NOMO-1 treated with dmso at 0.1 percent for 144 hours (cell line): ENCODE measurements around the gene SIX5.
A peak's percentile ranks its signal among the peaks of the same experiment; 100 is the strongest.
"Not testable (repeated sequence)": the region's sequence is repeated elsewhere in the genome, so short reads cannot be mapped to it uniquely, and the experiment has no call there.

Experiments used
- DNase-seq: peaks from one replicate; lab custom pipeline; 2025; ENCODE audit not compliant: unreplicated experiment; lab: John Stamatoyannopoulos, UW

SIX5 gene

DNA sequence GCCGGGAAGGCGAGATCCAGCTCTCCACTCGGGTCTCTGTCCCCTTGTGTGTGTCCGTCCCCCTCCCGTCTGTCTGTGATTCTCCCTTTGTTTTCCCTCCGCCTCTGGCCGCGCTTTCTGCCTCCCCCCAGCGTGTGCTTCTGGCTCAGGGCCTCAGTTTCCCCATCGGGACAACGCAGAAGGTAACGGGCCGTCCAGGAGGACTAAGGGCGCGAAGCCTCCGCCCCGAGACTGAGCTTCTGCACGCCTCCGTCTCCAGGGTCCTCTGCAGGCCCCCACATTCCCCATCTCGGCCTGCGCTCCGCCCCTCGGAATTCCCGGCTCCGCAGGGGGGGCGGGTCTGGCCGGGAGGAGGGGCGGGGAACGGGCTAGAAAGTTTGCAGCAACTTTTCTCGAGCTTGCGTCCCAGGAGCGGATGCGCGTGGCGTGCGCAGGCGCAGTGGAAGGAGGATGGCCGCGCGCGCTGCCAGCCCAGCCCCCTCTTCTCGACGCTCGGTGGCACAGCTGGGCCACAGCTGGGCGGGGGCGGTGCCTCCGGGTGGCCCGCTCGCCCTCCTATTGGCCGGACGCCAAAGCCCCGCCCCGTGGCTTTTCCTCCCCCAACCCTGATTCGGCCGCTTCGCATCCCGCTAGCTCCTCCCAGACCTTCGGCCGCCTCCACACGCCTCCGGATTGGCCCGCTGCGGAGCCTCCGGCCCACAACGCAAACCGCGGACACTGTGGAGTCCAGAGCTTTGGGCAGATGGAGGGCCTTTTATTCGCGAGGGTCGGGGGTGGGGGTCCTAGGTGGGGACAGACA lies at the start of gene SIX5:
SIX5 (minus strand) TSS at position 269 of the 799 bp plus-strand sequence. CDS start 408 bp downstream, outside the sequence.
- peak; percentile 92 for DNase-seq

GRCh38 chr19:45817725-45818301 lies 48.8 kb upstream of the SIX5 start:
- DNase-seq: no peak

GRCh38 chr19:45817010-45817724 lies 48.1 kb upstream of the SIX5 start:
- peak; percentile 87 for DNase-seq

DNA sequence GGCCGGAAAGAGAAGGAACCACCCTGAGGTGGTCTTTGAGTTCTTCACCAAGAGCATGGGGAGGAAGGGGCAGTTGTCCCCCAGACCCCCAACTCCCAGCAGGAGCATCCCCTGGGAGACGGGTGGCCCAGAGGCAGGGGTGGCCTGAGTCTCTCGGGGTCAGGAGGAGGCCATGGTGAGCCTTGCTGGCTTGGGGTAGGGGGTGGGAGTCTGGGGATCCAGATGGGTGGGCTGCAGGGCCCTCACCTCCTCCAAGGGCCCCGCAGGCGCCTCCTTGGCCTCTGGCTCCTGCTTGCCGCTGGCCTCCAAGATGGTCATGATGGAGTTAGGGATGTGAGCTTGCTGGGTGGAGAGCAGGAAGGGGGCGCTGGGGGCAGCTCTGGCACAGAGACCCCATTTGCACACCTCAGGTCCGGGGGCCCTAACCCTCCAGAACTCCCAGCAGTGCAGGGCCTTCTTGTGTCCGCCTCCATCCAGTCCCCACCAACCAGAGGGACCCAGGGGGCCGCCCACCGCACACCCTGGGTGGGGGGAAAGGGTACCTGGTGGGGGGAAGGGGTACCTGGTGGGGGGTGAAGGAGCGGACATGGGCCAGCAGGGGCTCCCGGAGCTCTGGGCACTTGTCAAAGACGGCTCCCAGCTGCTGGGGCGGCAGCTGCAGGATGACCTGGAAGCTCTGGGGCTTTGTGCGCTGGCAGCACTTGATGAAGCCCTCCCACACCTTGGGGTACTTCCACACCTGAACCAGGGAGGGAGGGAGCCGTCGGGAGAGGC lies 47.4 kb upstream of the SIX5 start:
- no peak for DNase-seq

- DNase-seq: no peak
These were observed 46.6 kb upstream of the SIX5 start for GRCh38 chr19:45815481-45816216.

GRCh38 chr19:45814851-45815480 lies 45.9 kb upstream of the SIX5 start, which contains the start of gene RSPH6A:
TSS of gene RSPH6A (minus strand) at chr19:45815308. CDS start at chr19:45815176, 132 bp downstream.
- no peak for DNase-seq

GRCh38 chr19:45814166-45814780 lies 45.2 kb upstream of the SIX5 start:
- no peak for DNase-seq

DNA sequence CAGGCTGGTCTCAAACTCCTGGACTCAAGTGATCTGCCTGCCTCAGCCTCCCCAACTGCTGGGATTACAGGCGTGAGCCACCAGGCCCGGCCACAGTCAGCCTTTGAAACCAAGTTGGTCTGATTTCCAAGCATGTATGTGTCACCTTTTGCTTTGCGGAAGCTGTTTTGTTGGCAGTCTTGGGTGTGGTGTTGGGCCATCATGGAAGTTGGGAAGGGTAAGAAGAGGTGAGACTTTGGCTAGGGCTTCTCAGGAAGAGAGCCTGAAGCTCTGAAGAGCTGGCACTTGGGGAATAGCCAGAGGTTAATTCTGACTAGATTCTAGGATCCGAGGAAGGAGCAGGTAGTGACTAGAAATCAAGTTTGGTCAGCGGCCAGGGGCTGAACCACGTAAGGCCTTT lies 43.2 kb upstream of the SIX5 start:
- DNase-seq: no peak

GRCh38 chr19:45809643-45810159 lies 40.6 kb upstream of the SIX5 start:
- no peak for DNase-seq

DNA sequence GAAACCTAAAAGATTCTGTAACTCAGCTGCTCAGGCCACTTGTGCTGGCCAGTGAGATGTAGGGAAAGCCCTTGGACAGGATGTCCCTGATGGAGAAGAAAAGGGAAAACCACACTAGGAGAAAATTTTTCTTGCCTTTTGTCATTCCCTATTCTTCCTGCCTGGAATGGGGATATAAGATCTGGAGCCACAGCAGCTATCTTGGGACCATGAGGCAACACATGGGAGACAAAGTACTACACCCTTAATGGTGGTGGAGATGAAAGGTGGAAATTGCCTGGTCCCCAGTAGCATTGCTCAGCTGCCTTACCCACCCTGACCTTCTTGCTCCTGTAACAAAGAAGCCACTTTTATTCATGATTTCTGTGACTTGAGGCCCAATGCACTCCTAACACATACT lies 36.7 kb upstream of the SIX5 start:
- no peak for DNase-seq

GRCh38 chr19:45804959-45805230 lies 35.8 kb upstream of the SIX5 start:
- no peak for DNase-seq

- no peak for DNase-seq
These were observed 35.3 kb upstream of the SIX5 start for GRCh38 chr19:45804140-45804958.

DNA sequence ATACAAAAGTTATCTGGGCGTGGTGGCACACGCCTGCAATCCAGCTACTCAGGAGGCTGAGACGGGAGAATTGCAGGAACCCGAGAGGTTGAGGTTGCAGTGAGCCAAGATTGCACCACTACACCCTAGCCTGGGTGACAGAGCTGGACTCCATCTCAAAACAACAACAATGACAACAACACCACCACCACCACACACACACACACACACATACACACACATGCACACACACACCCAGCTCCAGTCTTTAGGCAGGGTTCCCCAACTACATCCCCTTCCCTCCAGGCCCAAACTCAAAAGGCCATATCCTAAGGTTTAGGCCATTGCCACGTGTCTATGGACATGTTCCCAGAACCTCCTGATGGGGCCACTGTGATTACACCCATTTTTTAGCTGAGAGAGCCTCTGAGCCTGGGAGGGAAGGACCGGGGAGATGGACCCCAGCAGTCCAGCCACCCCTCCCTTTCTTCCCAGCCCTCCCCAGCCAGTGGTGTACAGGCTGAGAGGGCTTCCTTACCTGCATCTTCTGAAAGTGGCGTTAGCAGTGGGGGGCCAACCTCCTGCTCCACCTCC lies 32.6 kb upstream of the SIX5 start:
- DNase-seq: no peak

GRCh38 chr19:45800070-45800553 lies 31.1 kb upstream of the SIX5 start:
- DNase-seq: no peak

DNA sequence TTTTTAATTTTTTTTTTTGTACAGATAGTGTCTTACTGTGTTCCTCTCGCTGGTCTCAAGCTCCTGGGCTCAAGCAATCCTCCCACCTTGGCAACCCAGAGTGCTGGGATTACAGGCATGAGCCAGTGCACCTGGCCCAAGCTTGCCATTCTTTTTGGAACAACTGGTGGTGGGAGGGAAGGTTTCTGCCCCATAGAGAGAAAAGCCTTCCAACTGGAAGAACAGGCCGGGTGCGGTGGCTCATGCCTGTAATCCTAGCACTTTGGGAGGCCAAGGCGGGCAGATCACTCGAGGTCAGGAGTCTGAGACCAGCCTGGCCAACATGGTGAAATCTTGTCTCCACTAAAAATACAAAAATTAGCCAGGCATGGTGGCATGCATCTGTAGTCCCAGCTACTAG lies 30.5 kb upstream of the SIX5 start:
- DNase-seq: not testable (repeated sequence)

GRCh38 chr19:45798995-45799517 lies 30.0 kb upstream of the SIX5 start:
- no peak for DNase-seq

GRCh38 chr19:45794627-45795026 lies 25.6 kb upstream of the SIX5 start:
- DNase-seq: no peak

DNA sequence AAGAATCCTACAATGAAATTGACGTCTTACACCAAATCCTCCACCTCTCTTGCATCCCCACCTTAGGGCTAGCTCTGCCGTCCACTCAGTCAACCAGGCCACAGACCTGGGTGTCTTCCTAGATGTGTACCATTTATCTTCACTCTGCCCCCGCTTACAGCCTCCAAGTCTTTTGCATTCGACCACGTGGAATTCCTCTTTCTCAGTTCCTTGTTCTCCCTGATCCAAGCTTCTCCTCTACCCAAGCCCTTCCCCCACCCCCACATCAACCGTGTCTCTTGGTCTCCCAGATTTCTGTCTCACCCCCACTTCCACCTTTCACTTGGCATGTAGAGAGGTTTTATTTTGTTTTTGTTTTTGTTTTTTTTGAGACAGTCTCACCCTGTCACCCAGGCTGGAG lies 24.8 kb upstream of the SIX5 start:
- no peak for DNase-seq
